Smooth muscle cell (in vitro differentiated cells): Measurements from ENCODE around the gene NLGN4Y. TPM values are rescaled to one million over a fixed set of nuclear protein-coding genes. Genes with fewer than 3 reads are reported as not detected.

Experiments
- DNase-seq: peaks from one replicate; lab custom pipeline; 2025; ENCODE audit not compliant: unreplicated experiment; lab: John Stamatoyannopoulos, UW
- H2AFZ ChIP-seq: fragments of 200-600 bp; sonication (generic); 2 replicates; pipeline ENCODE4 v1.6.0; 2016; ENCODE audit warnings: antibody characterized with exemption, low read depth, mild to moderate bottlenecking
- H3F3A ChIP-seq: fragments of 200-600 bp; sonication (generic); 2 replicates; pipeline ENCODE4 v1.6.0; 2017; ENCODE audit warnings: antibody characterized with exemption, low read depth
- H3K27ac ChIP-seq: fragments of 200-600 bp; sonication (generic); 2 replicates; pipeline ENCODE4 v1.5.1; 2016; ENCODE audit warnings: low read depth, mild to moderate bottlenecking
- H3K27me3 ChIP-seq: fragments of 200-600 bp; sonication (generic); 2 replicates; pipeline ENCODE4 v1.6.1; 2016; ENCODE audit warnings: low read depth, mild to moderate bottlenecking
- H3K36me3 ChIP-seq: fragments of 200-600 bp; sonication (generic); 2 replicates; pipeline ENCODE4 v1.5.1; 2016; ENCODE audit warnings: low read depth
- H3K4me1 ChIP-seq: fragments of 200-600 bp; sonication (generic); 2 replicates; pipeline ENCODE4 v1.5.1; 2016; ENCODE audit warnings: low read depth
- H3K4me2 ChIP-seq: fragments of 200-600 bp; sonication (generic); 2 replicates; pipeline ENCODE4 v1.6.0; 2016; ENCODE audit warnings: mild to moderate bottlenecking
- H3K4me3 ChIP-seq: fragments of 200-600 bp; sonication (generic); 2 replicates; pipeline ENCODE4 v1.5.1; 2016; ENCODE audit warnings: mild to moderate bottlenecking
- H3K79me2 ChIP-seq: fragments of 200-600 bp; sonication (generic); 2 replicates; pipeline ENCODE4 v1.6.0; 2016; ENCODE audit warnings: low read depth, mild to moderate bottlenecking
- H3K9ac ChIP-seq: fragments of 200-600 bp; sonication (generic); 2 replicates; pipeline ENCODE4 v1.6.0; 2016; ENCODE audit warnings: low read depth
- H3K9me3 ChIP-seq: fragments of 200-600 bp; sonication (generic); replicated peaks from 2 replicates; pipeline ENCODE4 v1.5.1; 2016; ENCODE audit warnings: low read depth
- H4K20me1 ChIP-seq: fragments of 200-600 bp; sonication (generic); 2 replicates; pipeline ENCODE4 v1.6.0; 2016; ENCODE audit warnings: low read depth
- WGBS: methylation state at CpG from one replicate; pipeline ENCODE4 v1.1.7; 2016; ENCODE audit warnings: low lambda C conversion rate; 5-methylcytosine and 5-hydroxymethylcytosine counted together
- polyA plus RNA-seq: library from polyadenylated mRNA; unstranded; fragments of >200 nt; fragmentation: Nextera tagmentation; extraction: Ambion mirVana; gene quantifications from 2 replicates; pipeline ENCODE4 v1.2.1, GENCODE V29; 2016
- total RNA-seq: library from RNA; depleted of rRNA; stranded (reverse); fragments of >200 nt; gene quantifications from 2 replicates; pipeline ENCODE4 v1.2.3, GENCODE V29; 2014
- TF ChIP-seq, protein P1 (sequence below): fragments of 200-600 bp; sonication (generic); IDR thresholded peaks from 2 replicates; pipeline ENCODE4 v1.5.1; 2017; ENCODE audit warnings: borderline replicate concordance, mild to moderate bottlenecking, antibody characterized with exemption; ENCODE audit not compliant: insufficient read depth, poor library complexity, severe bottlenecking

The NLGN4Y gene
- total and polyA plus RNA-seq, 2 experiments from 2014 or later, result not detected

- WGBS, result no CpG with 5 or more reads among the region's 2 CpGs
- no peaks in the 10 kb centered on the region for H3K27me3 ChIP-seq
- H3K4me1 ChIP-seq, result no peaks in the 10 kb centered on the region
- no peaks in the 10 kb centered on the region for H3K36me3 ChIP-seq
- H3K4me2 ChIP-seq, result no peak overlapping the region
- H4K20me1 ChIP-seq, result no peaks in the 10 kb centered on the region
- H3K9ac ChIP-seq, result no peak overlapping the region
- H2AFZ ChIP-seq, result no peak overlapping the region
- no peak for DNase-seq
- H3K4me3 ChIP-seq, result no peak overlapping the region
- no peak overlapping the region for H3K27ac ChIP-seq
- no peaks in the 10 kb centered on the region for H3K9me3 ChIP-seq
- TF ChIP-seq, protein P1, sequence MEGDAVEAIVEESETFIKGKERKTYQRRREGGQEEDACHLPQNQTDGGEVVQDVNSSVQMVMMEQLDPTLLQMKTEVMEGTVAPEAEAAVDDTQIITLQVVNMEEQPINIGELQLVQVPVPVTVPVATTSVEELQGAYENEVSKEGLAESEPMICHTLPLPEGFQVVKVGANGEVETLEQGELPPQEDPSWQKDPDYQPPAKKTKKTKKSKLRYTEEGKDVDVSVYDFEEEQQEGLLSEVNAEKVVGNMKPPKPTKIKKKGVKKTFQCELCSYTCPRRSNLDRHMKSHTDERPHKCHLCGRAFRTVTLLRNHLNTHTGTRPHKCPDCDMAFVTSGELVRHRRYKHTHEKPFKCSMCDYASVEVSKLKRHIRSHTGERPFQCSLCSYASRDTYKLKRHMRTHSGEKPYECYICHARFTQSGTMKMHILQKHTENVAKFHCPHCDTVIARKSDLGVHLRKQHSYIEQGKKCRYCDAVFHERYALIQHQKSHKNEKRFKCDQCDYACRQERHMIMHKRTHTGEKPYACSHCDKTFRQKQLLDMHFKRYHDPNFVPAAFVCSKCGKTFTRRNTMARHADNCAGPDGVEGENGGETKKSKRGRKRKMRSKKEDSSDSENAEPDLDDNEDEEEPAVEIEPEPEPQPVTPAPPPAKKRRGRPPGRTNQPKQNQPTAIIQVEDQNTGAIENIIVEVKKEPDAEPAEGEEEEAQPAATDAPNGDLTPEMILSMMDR, result no peak
- H3F3A ChIP-seq, result no peaks in the 10 kb centered on the region
- no peaks in the 10 kb centered on the region for H3K79me2 ChIP-seq
These were observed 109.4 kb downstream of the NLGN4Y start for GRCh38 chrY:14633718-14634117.

DNA sequence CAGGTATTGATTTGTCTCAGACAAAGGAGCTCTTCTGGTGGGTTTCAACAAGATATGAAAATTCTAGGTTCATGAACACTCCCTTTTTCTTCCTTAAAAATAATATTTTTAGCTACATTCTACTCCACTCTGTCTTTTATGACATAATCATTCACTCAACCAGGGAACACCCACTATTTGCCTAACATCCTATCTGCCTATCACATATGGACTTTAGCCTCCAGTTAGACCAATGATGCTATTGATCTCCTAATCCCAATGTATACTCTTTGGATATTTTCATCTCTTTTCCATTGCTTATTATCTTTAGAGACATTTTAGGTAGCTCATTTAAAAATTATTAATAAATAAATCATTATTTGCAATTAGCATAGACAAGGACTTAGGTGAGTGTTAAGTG lies 110.6 kb downstream of the NLGN4Y start:
- Histone ChIP-seq H3K9ac (no peak overlapping the region), H3K27ac (no peak overlapping the region), H2AFZ (no peak overlapping the region), H3K79me2 (no peaks in the 10 kb centered on the region), H3K36me3 (no peaks in the 10 kb centered on the region), H3K4me3 (no peak overlapping the region), H3F3A (no peaks in the 10 kb centered on the region), H3K4me2 (no peak overlapping the region), H3K27me3 (no peaks in the 10 kb centered on the region), H3K9me3 (no peaks in the 10 kb centered on the region), H3K4me1 (no peaks in the 10 kb centered on the region), H4K20me1 (no peaks in the 10 kb centered on the region)
- TF ChIP-seq, protein P1, result no peak
- no peak for DNase-seq

DNA sequence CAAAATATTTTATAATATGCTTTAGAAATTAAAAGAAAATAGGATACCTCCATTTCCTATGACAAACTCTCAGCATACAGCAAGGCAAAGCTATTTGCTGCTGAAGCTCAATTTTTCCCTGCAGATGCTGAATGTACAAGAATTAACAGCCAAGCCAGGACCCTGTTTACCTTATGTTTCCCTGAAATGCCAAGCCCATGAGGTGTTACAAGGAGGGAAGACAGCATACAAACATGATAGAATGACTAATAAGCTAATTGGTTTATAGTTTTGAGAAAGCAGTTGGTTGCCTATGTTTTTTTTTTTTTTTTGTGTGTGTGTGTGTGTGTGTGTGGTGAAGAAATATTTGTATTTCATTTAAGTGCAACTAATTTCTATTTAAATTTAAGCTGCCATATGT lies 113.2 kb downstream of the NLGN4Y start:
- H3K79me2 ChIP-seq, result no peaks in the 10 kb centered on the region
- H3K4me3 ChIP-seq, result no peak overlapping the region
- H3K4me2 ChIP-seq, result no peak overlapping the region
- no peak for DNase-seq
- H3K9me3 ChIP-seq, result no peaks in the 10 kb centered on the region
- TF ChIP-seq, protein P1, result no peak
- H3K4me1 ChIP-seq, result no peaks in the 10 kb centered on the region
- H2AFZ ChIP-seq, result no peak overlapping the region
- no peak overlapping the region for H3K9ac ChIP-seq
- H3K27ac ChIP-seq, result no peak overlapping the region
- H3K27me3 ChIP-seq, result no peaks in the 10 kb centered on the region
- no peaks in the 10 kb centered on the region for H3K36me3 ChIP-seq
- H4K20me1 ChIP-seq, result no peaks in the 10 kb centered on the region
- no peaks in the 10 kb centered on the region for H3F3A ChIP-seq

- Histone ChIP-seq H3K36me3 (no peaks in the 10 kb centered on the region), H3K27ac (no peak overlapping the region), H3K9ac (no peak overlapping the region), H3K27me3 (no peaks in the 10 kb centered on the region), H3K79me2 (no peaks in the 10 kb centered on the region), H3K9me3 (no peaks in the 10 kb centered on the region), H3F3A (no peaks in the 10 kb centered on the region), H2AFZ (no peak overlapping the region), H3K4me3 (no peak overlapping the region), H3K4me1 (no peaks in the 10 kb centered on the region), H4K20me1 (no peaks in the 10 kb centered on the region), H3K4me2 (no peak overlapping the region)
- WGBS, result no CpG with 5 or more reads among the region's 2 CpGs
- DNase-seq, result no peak
- TF ChIP-seq, protein P1, result no peak
These were observed 117.5 kb downstream of the NLGN4Y start for GRCh38 chrY:14641853-14642252.
